ENCODE measurements around the gene RNF11. TPM values are rescaled to one million over a fixed set of nuclear protein-coding genes. Genes with fewer than 3 reads are reported as not detected.
"Not testable (repeated sequence)": the region's sequence is repeated elsewhere in the genome, so short reads cannot be mapped to it uniquely, and the experiment has no call there.

Gene RNF11
- total and polyA plus RNA-seq, 7 experiments from 2014 or later: 22.8 to 64.0 (median 36.6) TPM

DNA sequence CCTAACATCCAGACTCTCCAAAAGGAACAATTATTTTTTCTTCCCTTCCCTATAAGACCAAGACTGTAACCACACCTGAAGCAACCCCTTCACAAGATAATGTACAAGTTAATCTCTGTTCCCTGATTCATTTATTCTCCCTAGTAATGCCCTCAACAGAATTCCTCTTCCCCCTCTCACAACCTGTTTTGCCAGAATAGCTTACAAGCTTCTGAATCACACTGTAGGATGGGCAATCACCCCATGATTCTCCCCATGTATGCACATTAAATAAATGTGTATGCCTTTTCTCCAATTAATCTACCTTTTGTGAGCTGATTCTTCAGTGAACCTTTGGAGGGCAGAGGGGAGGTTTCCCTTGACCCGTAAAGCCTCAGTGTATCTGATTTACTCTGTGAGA, 20.9 kb upstream of the RNF11 start:
- H3K4me1 ChIP-seq (ENCODE audit: control insufficient read depth in 2 of 2, insufficient read depth in 2 of 2, low read length in 2 of 2): peaks cover 0 to 8% of the 10 kb centered on the region in 2 donors
- H3K27me3 ChIP-seq (ENCODE audit: control insufficient read depth in 2 of 2, insufficient read depth in 2 of 2, low read length in 2 of 2): no peaks in the 10 kb centered on the region
- H3K4me3 ChIP-seq (ENCODE audit: low read length): no peak overlapping the region
- no peaks in the 10 kb centered on the region for H3K36me3 ChIP-seq (ENCODE audit: control insufficient read depth in 2 of 3, insufficient read depth in 3 of 3, low read length in 3 of 3)
- ChIA-PET POLR2A (no interaction called here), CTCF (no interaction called here)
- Mint-ChIP-seq H3K9me3 (no peaks in the 10 kb centered on the region), H3K27ac (peak overlapping the region in 8 of 9 donors; percentile 53 to 78 (median 69)), H3K4me1 (peaks cover 18 to 23% (median 20%) of the 10 kb centered on the region in 7 donors), H3K36me3 (no peaks in the 10 kb centered on the region), H3K4me3 (peak overlapping the region in 4 of 10 donors; percentile 16 to 52 (median 42)), H3K27me3 (no peaks in the 10 kb centered on the region)
- intact Hi-C loops (cut with micrococcal nuclease): loop anchor here in 1 of 2 donors (2.0 kb wide), 2 partner anchors 18 to 82 kb away; no protein-coding TSS in a partner anchor
- no peak for DNase-seq
- no peak for ATAC-seq
- no peak overlapping the region for H3K27ac ChIP-seq (ENCODE audit: low read depth, low read length)
- no peaks in the 10 kb centered on the region for H3K9me3 ChIP-seq (ENCODE audit: control insufficient read depth in 2 of 3, low read length in 3 of 3)

DNA sequence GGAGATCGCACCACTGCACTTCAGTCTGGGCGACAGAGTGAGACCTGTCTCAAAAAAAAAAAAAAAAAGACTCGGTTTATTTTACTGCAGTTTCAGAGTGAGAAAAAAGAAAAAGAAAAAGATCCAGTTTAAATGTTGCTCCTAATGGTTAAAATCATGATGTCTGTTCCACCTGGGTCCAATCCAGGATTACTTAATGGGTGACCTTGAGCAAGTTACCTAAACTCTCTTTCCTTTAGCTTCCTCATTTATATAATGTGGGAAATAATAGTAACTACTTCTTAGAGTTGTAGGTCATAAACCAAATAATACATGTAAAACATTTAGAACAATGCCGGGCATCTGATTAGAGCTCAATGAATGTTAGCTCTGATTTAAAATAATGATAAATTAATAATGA, 19.4 kb upstream of the RNF11 start:
- ChIA-PET POLR2A (no interaction called here), CTCF (no interaction called here)
- ATAC-seq (no peak), DNase-seq (no peak)
- no peaks in the 10 kb centered on the region for H3K36me3 Mint-ChIP-seq
- H3K27ac Mint-ChIP-seq: no peak overlapping the region
- no peak overlapping the region for H3K4me3 Mint-ChIP-seq
- Histone ChIP-seq H3K9me3 (ENCODE audit: control insufficient read depth in 2 of 3, low read length in 3 of 3) (no peaks in the 10 kb centered on the region), H3K36me3 (ENCODE audit: control insufficient read depth in 2 of 3, insufficient read depth in 3 of 3, low read length in 3 of 3) (no peaks in the 10 kb centered on the region), H3K27ac (ENCODE audit: low read depth, low read length) (no peak overlapping the region), H3K4me1 (ENCODE audit: control insufficient read depth in 2 of 2, insufficient read depth in 2 of 2, low read length in 2 of 2) (peaks cover 0 to 8% of the 10 kb centered on the region in 2 donors), H3K27me3 (ENCODE audit: control insufficient read depth in 2 of 2, insufficient read depth in 2 of 2, low read length in 2 of 2) (no peaks in the 10 kb centered on the region), H3K4me3 (ENCODE audit: low read length) (no peak overlapping the region)
- peaks cover 18 to 23% (median 20%) of the 10 kb centered on the region in 7 donors for H3K4me1 Mint-ChIP-seq
- H3K27me3 Mint-ChIP-seq: no peaks in the 10 kb centered on the region
- H3K9me3 Mint-ChIP-seq: no peaks in the 10 kb centered on the region
- intact Hi-C loops (cut with micrococcal nuclease): no loop called here

DNA sequence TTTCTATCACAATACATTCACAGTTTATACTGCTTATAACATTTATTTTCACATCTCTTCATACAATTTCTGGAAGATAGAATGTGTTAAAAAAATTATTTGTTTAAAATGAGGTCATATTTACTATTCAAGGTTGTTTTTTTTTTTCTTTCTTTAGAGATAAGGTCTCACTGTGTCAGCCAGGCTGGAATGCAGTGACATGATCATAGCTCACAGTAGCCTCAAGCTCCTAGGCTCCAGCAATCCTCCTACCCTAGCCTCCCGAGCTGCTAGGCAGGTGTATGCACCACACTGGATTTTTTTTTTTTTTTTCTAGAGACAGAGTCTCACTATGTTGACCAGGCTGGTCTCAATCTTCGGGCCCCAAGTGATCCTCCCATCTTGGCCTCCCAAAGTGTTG, 19.0 kb upstream of the RNF11 start:
- intact Hi-C loops (cut with micrococcal nuclease): no loop called here
- no peak overlapping the region for H3K27ac ChIP-seq (ENCODE audit: low read depth, low read length)
- peaks cover 0 to 8% of the 10 kb centered on the region in 2 donors for H3K4me1 ChIP-seq (ENCODE audit: control insufficient read depth in 2 of 2, insufficient read depth in 2 of 2, low read length in 2 of 2)
- H3K4me3 ChIP-seq (ENCODE audit: low read length): no peak overlapping the region
- Mint-ChIP-seq H3K9me3 (no peaks in the 10 kb centered on the region), H3K4me1 (peaks cover 18 to 23% (median 20%) of the 10 kb centered on the region in 7 donors), H3K36me3 (no peaks in the 10 kb centered on the region), H3K27ac (no peak overlapping the region), H3K4me3 (no peak overlapping the region), H3K27me3 (no peaks in the 10 kb centered on the region)
- no peaks in the 10 kb centered on the region for H3K36me3 ChIP-seq (ENCODE audit: control insufficient read depth in 2 of 3, insufficient read depth in 3 of 3, low read length in 3 of 3)
- ATAC-seq (no peak), DNase-seq (no peak)
- H3K9me3 ChIP-seq (ENCODE audit: control insufficient read depth in 2 of 3, low read length in 3 of 3): no peaks in the 10 kb centered on the region
- CTCF ChIA-PET: no interaction called here
- H3K27me3 ChIP-seq (ENCODE audit: control insufficient read depth in 2 of 2, insufficient read depth in 2 of 2, low read length in 2 of 2): no peaks in the 10 kb centered on the region
- POLR2A ChIA-PET: interaction anchor here (0.7 kb wide), 1 partner anchor 31 kb away, joined by 4 read pairs; no protein-coding TSS in a partner anchor

DNA sequence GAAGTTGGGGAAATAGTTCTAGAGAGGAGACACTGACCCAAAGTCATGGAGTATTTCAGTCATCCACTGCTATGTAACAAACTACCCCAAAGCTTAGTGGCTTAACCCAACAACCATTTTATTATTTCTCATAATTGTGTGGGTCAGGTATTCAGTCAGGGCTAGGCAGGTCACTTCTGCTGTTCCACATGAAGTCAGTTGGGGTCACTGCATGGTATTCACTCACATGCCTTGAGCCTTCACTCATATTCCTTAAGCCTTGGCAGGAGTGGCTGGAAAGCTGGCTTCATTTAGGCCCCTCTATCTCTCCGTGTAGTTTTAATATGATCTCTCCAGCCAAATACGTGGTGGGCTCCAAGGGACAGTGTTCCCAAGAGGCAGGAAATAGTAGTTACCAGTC, 17.5 kb upstream of the RNF11 start:
- intact Hi-C loops (cut with micrococcal nuclease): no loop called here
- Histone ChIP-seq H3K4me1 (ENCODE audit: control insufficient read depth in 2 of 2, insufficient read depth in 2 of 2, low read length in 2 of 2) (peaks cover 0 to 8% of the 10 kb centered on the region in 2 donors), H3K27me3 (ENCODE audit: control insufficient read depth in 2 of 2, insufficient read depth in 2 of 2, low read length in 2 of 2) (no peaks in the 10 kb centered on the region), H3K9me3 (ENCODE audit: control insufficient read depth in 2 of 3, low read length in 3 of 3) (no peaks in the 10 kb centered on the region), H3K36me3 (ENCODE audit: control insufficient read depth in 2 of 3, insufficient read depth in 3 of 3, low read length in 3 of 3) (no peaks in the 10 kb centered on the region), H3K27ac (ENCODE audit: low read depth, low read length) (no peak overlapping the region), H3K4me3 (ENCODE audit: low read length) (no peak overlapping the region)
- Mint-ChIP-seq H3K27ac (no peak overlapping the region), H3K36me3 (no peaks in the 10 kb centered on the region), H3K27me3 (no peaks in the 10 kb centered on the region), H3K4me1 (peaks cover 18 to 21% (median 20%) of the 10 kb centered on the region in 7 donors), H3K9me3 (no peaks in the 10 kb centered on the region), H3K4me3 (no peak overlapping the region)
- no peak for DNase-seq
- ATAC-seq: no peak
- POLR2A ChIA-PET: interaction anchor here (0.6 kb wide), 1 partner anchor 34 kb away, joined by 3 read pairs; no protein-coding TSS in a partner anchor
- CTCF ChIA-PET: interaction anchor here (0.6 kb wide), 1 partner anchor 144 kb away, joined by 3 read pairs; no protein-coding TSS in a partner anchor

DNA sequence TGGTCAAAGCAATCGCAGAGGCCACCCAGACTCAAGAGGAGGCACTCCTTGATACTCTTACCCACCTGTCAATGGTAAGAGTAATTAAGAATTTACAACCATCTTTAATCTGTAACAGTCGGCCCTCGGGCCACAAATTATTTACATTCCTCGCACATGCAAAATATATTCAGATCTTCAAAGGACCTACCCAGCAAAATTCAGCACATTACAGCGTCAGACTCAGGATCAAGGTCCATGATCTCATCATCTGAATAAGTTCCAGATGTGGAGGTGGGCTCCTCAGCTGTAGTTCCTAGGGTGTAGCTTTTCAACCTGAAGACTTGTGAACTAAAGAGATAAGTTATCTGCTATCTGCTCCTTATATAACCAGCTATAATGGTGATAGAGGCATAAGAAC, 17.1 kb upstream of the RNF11 start:
- no peak for ATAC-seq
- DNase-seq: no peak
- Histone ChIP-seq H3K27ac (ENCODE audit: low read depth, low read length) (no peak overlapping the region), H3K4me3 (ENCODE audit: low read length) (no peak overlapping the region), H3K4me1 (ENCODE audit: control insufficient read depth in 2 of 2, insufficient read depth in 2 of 2, low read length in 2 of 2) (peaks cover 0 to 8% of the 10 kb centered on the region in 2 donors), H3K36me3 (ENCODE audit: control insufficient read depth in 2 of 3, insufficient read depth in 3 of 3, low read length in 3 of 3) (no peaks in the 10 kb centered on the region), H3K27me3 (ENCODE audit: control insufficient read depth in 2 of 2, insufficient read depth in 2 of 2, low read length in 2 of 2) (no peaks in the 10 kb centered on the region), H3K9me3 (ENCODE audit: control insufficient read depth in 2 of 3, low read length in 3 of 3) (no peaks in the 10 kb centered on the region)
- CTCF ChIA-PET: interaction anchor here (0.6 kb wide), 1 partner anchor 144 kb away, joined by 3 read pairs; no protein-coding TSS in a partner anchor
- POLR2A ChIA-PET: interaction anchor here (0.6 kb wide), 1 partner anchor 35 kb away, joined by 3 read pairs; no protein-coding TSS in a partner anchor
- no peak overlapping the region for H3K27ac Mint-ChIP-seq
- H3K36me3 Mint-ChIP-seq: no peaks in the 10 kb centered on the region
- no peak overlapping the region for H3K4me3 Mint-ChIP-seq
- no peaks in the 10 kb centered on the region for H3K27me3 Mint-ChIP-seq
- intact Hi-C loops (cut with micrococcal nuclease): no loop called here
- H3K9me3 Mint-ChIP-seq: no peaks in the 10 kb centered on the region
- H3K4me1 Mint-ChIP-seq: peaks cover 16 to 21% (median 19%) of the 10 kb centered on the region in 7 donors

DNA sequence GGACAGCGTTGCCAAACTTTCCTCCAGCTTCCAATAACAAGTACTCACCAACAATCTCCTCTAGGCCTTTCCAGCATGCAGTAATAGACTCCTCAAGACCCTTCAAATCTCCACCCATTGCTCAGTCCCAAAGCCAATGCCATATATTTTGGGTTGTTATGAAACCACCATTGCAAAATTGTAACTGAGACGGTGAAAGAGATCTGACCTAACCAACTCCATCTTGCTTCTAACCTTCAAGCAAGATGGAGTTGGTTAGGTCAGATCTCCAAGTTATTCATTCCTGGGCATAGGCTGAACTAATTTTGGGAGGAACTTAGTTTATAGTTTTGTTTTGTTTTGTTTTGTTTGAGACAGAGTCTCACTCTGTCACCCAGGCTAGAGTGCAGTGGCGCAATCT, 14.5 kb upstream of the RNF11 start:
- H3K9me3 ChIP-seq (ENCODE audit: control insufficient read depth in 2 of 3, low read length in 3 of 3): not testable (repeated sequence)

DNA sequence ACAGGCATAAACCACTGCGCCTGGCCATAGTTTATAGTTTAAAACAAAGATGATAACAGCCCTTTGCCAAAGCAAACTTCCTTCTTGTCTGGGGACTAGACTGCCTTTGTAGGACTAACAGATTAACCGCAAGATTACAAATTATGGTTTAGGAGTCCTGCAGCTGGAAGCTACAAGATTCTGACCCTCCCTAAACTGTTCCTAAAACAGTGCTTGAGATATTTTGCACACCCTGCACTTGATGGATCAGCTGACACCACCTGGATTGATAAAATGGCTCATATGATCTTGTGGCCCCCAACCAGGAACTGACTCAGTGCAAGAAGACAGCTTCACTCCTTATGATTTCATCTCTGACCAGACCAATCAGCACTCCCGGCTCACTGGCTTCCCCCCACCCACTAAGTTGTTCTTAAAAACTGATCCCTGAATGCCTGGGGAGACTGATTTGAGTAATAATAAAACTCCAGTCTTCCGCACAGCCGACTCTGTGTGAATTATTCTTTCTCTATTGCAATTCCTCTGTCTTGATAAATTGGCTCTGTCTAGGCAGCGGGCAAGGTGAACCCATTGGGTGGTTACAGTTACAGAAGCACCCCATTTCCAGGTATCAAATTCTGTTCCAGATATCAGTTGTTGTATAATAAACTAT, 13.8 kb upstream of the RNF11 start:
- intact Hi-C loops (cut with micrococcal nuclease): no loop called here
- Mint-ChIP-seq H3K27ac (no peak overlapping the region), H3K4me3 (no peak overlapping the region), H3K4me1 (peaks cover 0 to 1% (median 0%) of the 10 kb centered on the region in 7 donors), H3K9me3 (no peaks in the 10 kb centered on the region), H3K36me3 (no peaks in the 10 kb centered on the region), H3K27me3 (peaks cover 0 to 5% (median 4%) of the 10 kb centered on the region in 5 donors)
- no peak overlapping the region for H3K27ac ChIP-seq (ENCODE audit: low read depth, low read length)
- ChIA-PET POLR2A (no interaction called here), CTCF (no interaction called here)
- DNase-seq (no peak), ATAC-seq (no peak)
- H3K27me3 ChIP-seq (ENCODE audit: control insufficient read depth in 2 of 2, insufficient read depth in 2 of 2, low read length in 2 of 2): no peaks in the 10 kb centered on the region
- no peaks in the 10 kb centered on the region for H3K9me3 ChIP-seq (ENCODE audit: control insufficient read depth in 2 of 3, low read length in 3 of 3)
- H3K4me1 ChIP-seq (ENCODE audit: control insufficient read depth in 2 of 2, insufficient read depth in 2 of 2, low read length in 2 of 2): no peaks in the 10 kb centered on the region
- H3K4me3 ChIP-seq (ENCODE audit: low read length): no peak overlapping the region
- no peaks in the 10 kb centered on the region for H3K36me3 ChIP-seq (ENCODE audit: control insufficient read depth in 2 of 3, insufficient read depth in 3 of 3, low read length in 3 of 3)

More for the DNA sequence above, 14.5 kb upstream of the RNF11 start:
- H3K36me3 ChIP-seq (ENCODE audit: control insufficient read depth in 2 of 3, insufficient read depth in 3 of 3, low read length in 3 of 3); H3K4me1 Mint-ChIP-seq; H3K4me1 ChIP-seq (ENCODE audit: control insufficient read depth in 2 of 2, insufficient read depth in 2 of 2, low read length in 2 of 2); H3K4me3 Mint-ChIP-seq; H3K27me3 ChIP-seq (ENCODE audit: control insufficient read depth in 2 of 2, insufficient read depth in 2 of 2, low read length in 2 of 2); H3K27me3 Mint-ChIP-seq; H3K27ac Mint-ChIP-seq; intact Hi-C loops (cut with micrococcal nuclease); H3K4me3 ChIP-seq (ENCODE audit: low read length); H3K36me3 Mint-ChIP-seq; DNase-seq; H3K9me3 Mint-ChIP-seq; POLR2A ChIA-PET; ATAC-seq; CTCF ChIA-PET; H3K27ac ChIP-seq (ENCODE audit: low read depth, low read length): not testable (repeated sequence)
